Astrocyte (in vitro differentiated cells and primary cell): ENCODE data around the gene TUBA1C.

ENCODE experiments used
- CTCF ChIP-seq: IDR thresholded peaks from 2 replicates; pipeline ENCODE4 v1.5.1; 2011; ENCODE audit warnings: low read depth, mild to moderate bottlenecking, inconsistent platforms, low read length, moderate library complexity; ENCODE audit not compliant: insufficient read depth
- EZH2 ChIP-seq: IDR thresholded peaks from 2 replicates; pipeline ENCODE4 v1.6.1; 2012; ENCODE audit warnings: mild to moderate bottlenecking, low read length, inconsistent platforms; ENCODE audit not compliant: insufficient read depth

DNA sequence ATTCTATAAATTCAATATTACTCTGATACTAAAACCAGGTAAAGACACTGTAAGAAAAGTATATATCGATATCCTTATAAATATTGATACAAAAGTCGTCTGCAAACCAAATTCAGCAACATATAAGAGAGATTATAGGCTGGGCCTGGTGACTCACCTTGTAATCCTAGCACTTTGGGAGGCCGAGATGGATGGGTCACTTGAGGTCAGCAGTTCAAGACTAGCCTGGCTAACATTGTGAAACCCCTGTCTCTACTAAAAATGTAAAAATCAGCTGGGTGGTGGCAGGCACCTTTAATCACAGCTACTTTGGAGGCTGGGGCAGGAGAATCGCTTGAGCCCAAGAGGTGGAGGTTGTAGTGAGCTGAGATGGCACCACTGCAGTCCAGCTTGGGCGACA is 13.5 kb upstream of the TUBA1C start:
- TF ChIP-seq CTCF (no peak), EZH2 (no peak)
